GM12872 (cell line): ENCODE measurements around the gene TBC1D4.

Experiments used
- TF ChIP-seq, protein P1 (sequence below): IDR thresholded peaks from 3 replicates; pipeline ENCODE4 v1.5.1; 2011; ENCODE audit warnings: low read depth, mild to moderate bottlenecking, low read length, moderate library complexity; ENCODE audit not compliant: insufficient read depth

Gene TBC1D4

DNA sequence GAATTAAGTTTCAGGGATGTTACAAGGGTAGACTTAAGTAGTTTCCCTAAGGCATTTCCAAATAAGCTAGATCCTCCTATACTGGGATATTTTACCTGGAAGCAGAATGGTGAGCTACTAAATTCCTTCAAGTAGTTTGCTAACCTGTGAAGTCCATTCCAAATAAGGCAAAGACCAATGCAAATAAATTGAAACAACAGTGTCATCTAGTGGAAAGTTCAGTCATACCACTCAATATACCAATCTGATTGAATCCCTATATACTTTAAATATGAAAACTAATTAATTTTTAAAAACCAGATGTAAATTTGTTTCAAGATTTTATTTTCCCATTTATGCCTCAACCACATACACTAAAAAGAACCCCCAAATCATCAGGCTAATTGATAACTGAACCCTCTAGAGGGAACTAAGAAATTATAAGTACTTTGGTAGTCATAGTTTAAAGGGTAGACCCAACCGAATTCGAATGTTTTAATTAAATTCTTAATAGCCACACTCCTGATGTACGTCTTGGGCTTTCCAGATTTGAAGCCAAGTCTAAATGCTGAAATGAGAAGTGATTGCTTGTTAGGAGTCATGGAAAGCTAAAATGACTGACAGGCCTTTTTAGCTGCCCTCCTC, 223.7 kb downstream of the TBC1D4 start:
- TF ChIP-seq, protein P1, sequence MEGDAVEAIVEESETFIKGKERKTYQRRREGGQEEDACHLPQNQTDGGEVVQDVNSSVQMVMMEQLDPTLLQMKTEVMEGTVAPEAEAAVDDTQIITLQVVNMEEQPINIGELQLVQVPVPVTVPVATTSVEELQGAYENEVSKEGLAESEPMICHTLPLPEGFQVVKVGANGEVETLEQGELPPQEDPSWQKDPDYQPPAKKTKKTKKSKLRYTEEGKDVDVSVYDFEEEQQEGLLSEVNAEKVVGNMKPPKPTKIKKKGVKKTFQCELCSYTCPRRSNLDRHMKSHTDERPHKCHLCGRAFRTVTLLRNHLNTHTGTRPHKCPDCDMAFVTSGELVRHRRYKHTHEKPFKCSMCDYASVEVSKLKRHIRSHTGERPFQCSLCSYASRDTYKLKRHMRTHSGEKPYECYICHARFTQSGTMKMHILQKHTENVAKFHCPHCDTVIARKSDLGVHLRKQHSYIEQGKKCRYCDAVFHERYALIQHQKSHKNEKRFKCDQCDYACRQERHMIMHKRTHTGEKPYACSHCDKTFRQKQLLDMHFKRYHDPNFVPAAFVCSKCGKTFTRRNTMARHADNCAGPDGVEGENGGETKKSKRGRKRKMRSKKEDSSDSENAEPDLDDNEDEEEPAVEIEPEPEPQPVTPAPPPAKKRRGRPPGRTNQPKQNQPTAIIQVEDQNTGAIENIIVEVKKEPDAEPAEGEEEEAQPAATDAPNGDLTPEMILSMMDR, result peak; percentile 47; the same call in 2 of the 3 replicates

DNA sequence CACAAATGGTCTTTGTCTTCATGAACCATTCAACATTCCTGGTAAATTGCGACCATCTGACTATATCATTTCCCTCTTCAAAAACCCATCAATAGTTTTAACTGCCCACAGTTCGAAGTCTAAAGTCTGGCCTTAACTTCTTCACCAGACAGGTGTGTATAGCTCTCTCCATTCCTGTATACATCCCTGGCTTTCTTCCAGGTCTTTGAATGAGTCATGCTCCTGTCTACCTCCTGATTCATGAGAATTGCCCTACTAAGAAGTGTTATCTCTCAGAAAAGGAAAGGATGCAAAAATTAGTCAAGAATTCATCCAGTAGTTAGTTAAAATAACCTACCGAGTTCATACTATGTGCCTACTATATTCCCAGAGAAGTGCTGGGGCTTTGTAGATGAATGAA, 225.0 kb downstream of the TBC1D4 start:
- TF ChIP-seq, protein P1, result no peak

DNA sequence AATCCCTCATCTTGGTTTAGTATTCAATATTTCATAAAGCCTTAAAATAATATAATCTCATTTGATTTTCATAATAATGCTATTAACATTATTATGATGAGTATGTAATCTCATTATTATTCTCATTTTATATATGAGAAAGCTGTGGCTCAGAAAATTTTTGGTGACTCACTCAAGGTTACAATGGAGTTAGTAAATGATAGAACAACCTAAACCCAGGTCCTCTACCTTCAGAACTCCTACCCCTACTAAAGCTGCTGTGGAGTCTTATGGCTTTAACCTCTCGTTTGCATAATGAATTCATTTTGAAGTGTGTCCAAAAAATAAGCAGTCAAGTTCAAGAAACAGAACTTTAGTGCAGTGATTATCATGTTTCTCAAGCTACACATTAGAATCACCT, 226.3 kb downstream of the TBC1D4 start:
- TF ChIP-seq, protein P1, result no peak

DNA sequence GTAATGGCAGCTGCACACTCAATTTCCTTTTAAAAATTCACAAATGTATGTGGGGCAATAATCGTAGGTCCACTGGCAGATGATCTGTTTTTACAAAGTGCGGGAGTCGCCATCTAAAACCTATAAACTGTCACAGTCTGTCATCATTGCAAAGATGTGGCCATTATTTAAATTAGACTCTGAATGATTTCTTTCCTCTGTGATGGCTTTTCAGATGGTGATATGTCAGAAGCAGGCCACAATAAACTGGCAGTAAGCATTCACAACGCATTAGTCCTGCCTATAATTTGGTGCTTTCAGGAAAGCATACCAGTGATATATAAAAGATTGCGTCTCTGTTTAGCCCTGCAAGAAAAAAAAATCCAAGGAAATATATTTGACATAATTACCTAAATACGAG, 226.8 kb downstream of the TBC1D4 start:
- TF ChIP-seq, protein P1, result no peak

DNA sequence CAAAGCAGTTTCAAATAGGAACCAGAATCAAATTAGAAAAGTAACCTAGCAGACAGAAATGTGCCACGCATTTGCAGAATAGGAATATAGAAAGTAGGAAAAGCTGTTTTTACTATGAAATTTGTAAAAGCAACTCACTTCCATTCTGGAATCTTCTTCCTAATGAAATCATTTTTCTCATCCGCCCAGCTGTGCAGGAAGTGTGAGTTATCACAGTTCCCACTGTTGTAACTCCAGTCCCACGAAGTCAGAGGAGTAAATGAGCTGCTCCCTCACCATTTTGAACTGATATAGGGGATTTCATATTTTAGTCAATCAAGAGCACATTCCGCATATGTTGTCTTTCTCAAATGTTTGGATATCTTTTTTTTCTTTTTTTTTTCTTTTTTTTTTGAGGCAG, 230.8 kb downstream of the TBC1D4 start:
- TF ChIP-seq, protein P1, result no peak

DNA sequence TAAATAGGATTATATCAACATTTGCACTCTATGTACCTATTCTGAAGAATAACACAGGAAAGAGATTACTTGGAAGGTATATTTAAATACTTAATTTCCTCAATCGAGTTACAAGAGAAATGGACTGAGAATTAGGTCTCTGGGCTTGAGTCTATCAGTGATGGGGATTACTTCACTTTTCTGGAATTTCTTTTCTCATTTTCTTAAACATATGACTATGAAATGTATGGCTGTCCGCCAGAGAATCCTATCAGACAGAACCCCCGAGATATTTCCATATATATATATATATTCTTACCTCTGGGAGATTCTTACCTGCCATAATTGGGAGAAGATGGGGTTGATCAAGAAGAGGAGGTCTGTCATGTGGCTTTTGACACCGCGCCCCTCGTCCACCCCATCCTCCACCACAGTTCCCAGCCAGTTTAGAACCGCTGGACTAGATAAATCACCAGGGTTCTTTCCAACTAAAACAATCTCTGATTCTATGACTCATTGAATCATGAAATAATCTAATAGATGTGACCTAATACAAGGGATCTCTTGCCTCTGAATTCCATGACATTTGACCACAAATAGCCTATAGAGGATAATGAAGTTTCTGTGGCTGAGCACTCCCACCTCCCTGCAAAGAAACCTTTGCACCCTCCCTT, 231.3 kb downstream of the TBC1D4 start:
- TF ChIP-seq, protein P1, result no peak

DNA sequence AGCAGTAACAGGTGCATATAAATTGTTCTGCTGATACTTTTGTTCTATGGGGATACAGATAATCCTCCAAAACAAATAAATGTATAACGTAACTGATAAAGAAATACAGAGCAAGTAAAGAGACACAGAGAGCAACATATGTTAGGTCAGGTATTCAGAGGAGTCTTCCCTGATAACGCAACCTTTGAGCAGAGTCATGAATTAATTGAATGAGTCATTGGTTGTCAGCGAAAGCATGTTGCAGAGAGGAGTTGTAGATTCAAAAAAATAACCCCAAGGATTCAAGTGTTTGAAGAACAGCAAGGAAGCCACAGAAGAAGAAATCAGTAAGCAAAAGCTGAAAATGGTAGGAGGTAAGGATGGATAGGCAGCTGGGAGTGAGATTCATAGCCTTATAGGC, 245.2 kb downstream of the TBC1D4 start:
- TF ChIP-seq, protein P1, result no peak
